HG03520 (cell line): ENCODE measurements around the gene STAT3.
"Not testable (repeated sequence)": the region's sequence is repeated elsewhere in the genome, so short reads cannot be mapped to it uniquely, and the experiment has no call there.

Experiments
- ATAC-seq: cut with Tn5 transposase; IDR thresholded peaks from one replicate; pipeline ENCODE4 v1.9.1; 2021; ENCODE audit warnings: mild to moderate bottlenecking, moderate library complexity; ENCODE audit not compliant: unreplicated experiment

STAT3 gene

GRCh38 chr17:42264366-42264765 lies 123.9 kb downstream of the STAT3 start:
- not testable (repeated sequence) for ATAC-seq
